Panc1 (cell line): ENCODE measurements around the gene CCDC157.

Source experiments
- POLR2AphosphoS5 ChIP-seq: IDR thresholded peaks from 2 replicates; pipeline ENCODE4 v1.6.1; 2012; ENCODE audit warnings: mild to moderate bottlenecking, low read depth, low read length, moderate library complexity
- REST ChIP-seq, 2 experiments: IDR thresholded peaks; 2 replicates each; pipeline ENCODE4 v1.6.1; 2011 to 2012; ENCODE audit warnings: low read depth in 2 of 2, control low read depth in 1 of 2, low read length in 1 of 2, mild to moderate bottlenecking in 1 of 2, moderate library complexity in 1 of 2; ENCODE audit not compliant: insufficient read depth in 1 of 2
- SIN3A ChIP-seq: IDR thresholded peaks from 2 replicates; pipeline ENCODE4 v1.6.1; 2012; ENCODE audit warnings: low read depth, mild to moderate bottlenecking, low read length, moderate library complexity, borderline replicate concordance; ENCODE audit not compliant: insufficient read depth
- TCF7L2 ChIP-seq: IDR thresholded peaks from 2 replicates; pipeline ENCODE4 v1.6.1; 2011; ENCODE audit warnings: mild to moderate bottlenecking, low read depth, low read length, inconsistent platforms
- TF ChIP-seq, protein P1 (sequence below): fragments of 450-650 bp; IDR thresholded peaks from 2 replicates; pipeline ENCODE4 v1.5.1; 2017; ENCODE audit warnings: mild to moderate bottlenecking

GRCh38 chr22:30425616-30426387 is 69.0 kb downstream of the CCDC157 start, which contains the start of gene MTFP1:
- no peak for TF ChIP-seq SIN3A
- TF ChIP-seq POLR2AphosphoS5, result no peak
- TF ChIP-seq REST (IDR thresholded peaks at IDR 0.05; ENCODE audit: insufficient read depth in 1 of 2, low read depth in 2 of 2, low read length in 1 of 2), result no peak
- TF ChIP-seq, protein P1, sequence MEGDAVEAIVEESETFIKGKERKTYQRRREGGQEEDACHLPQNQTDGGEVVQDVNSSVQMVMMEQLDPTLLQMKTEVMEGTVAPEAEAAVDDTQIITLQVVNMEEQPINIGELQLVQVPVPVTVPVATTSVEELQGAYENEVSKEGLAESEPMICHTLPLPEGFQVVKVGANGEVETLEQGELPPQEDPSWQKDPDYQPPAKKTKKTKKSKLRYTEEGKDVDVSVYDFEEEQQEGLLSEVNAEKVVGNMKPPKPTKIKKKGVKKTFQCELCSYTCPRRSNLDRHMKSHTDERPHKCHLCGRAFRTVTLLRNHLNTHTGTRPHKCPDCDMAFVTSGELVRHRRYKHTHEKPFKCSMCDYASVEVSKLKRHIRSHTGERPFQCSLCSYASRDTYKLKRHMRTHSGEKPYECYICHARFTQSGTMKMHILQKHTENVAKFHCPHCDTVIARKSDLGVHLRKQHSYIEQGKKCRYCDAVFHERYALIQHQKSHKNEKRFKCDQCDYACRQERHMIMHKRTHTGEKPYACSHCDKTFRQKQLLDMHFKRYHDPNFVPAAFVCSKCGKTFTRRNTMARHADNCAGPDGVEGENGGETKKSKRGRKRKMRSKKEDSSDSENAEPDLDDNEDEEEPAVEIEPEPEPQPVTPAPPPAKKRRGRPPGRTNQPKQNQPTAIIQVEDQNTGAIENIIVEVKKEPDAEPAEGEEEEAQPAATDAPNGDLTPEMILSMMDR, result no peak
- TF ChIP-seq TCF7L2, result no peak
